ENCODE data around the gene HOXD8. TPM values are rescaled to one million over a fixed set of nuclear protein-coding genes. Genes with fewer than 3 reads are reported as not detected.

The HOXD8 gene
- total RNA-seq, 1 donor from 2014 or later: not detected

GRCh38 chr2:176091329-176092258, 37.9 kb upstream of the HOXD8 start:
- no peak for DNase-seq

GRCh38 chr2:176092270-176093144, 37.0 kb upstream of the HOXD8 start, which contains the start of gene HOXD13:
Gene HOXD13 (plus strand): TSS chr2:176092721. CDS start chr2:176092891, 170 bp downstream.
- DNase-seq: no peak

GRCh38 chr2:176093145-176093897, 36.2 kb upstream of the HOXD8 start:
- no peak for DNase-seq

GRCh38 chr2:176093898-176094249, 35.6 kb upstream of the HOXD8 start:
- no peak for DNase-seq

- no peak for DNase-seq
These were observed 35.2 kb upstream of the HOXD8 start for GRCh38 chr2:176094349-176094748.

- no peak for DNase-seq
These were observed 34.1 kb upstream of the HOXD8 start for GRCh38 chr2:176095421-176095820.

GRCh38 chr2:176096243-176096985, 33.1 kb upstream of the HOXD8 start:
- no peak for DNase-seq

GRCh38 chr2:176096986-176097819, 32.3 kb upstream of the HOXD8 start:
- DNase-seq: peak; percentile 6

GRCh38 chr2:176097820-176098365, 31.6 kb upstream of the HOXD8 start:
- no peak for DNase-seq

GRCh38 chr2:176098366-176099158, 30.9 kb upstream of the HOXD8 start:
- no peak for DNase-seq

- no peak for DNase-seq
These were observed 30.3 kb upstream of the HOXD8 start for GRCh38 chr2:176099159-176099727.

- DNase-seq: no peak
These were observed 29.6 kb upstream of the HOXD8 start, which contains the start of gene HOXD12 for GRCh38 chr2:176099728-176100546. Gene HOXD12 (plus strand): TSS chr2:176099795. CDS start chr2:176099802, 7 bp downstream.

- DNase-seq: no peak
These were observed 28.9 kb upstream of the HOXD8 start for GRCh38 chr2:176100547-176101140.

GRCh38 chr2:176101216-176101830, 28.2 kb upstream of the HOXD8 start:
- DNase-seq: no peak

- DNase-seq: no peak
These were observed 27.7 kb upstream of the HOXD8 start for GRCh38 chr2:176101842-176102241.

- DNase-seq: no peak
These were observed 27.1 kb upstream of the HOXD8 start for GRCh38 chr2:176102309-176102866.

GRCh38 chr2:176103194-176103593, 26.3 kb upstream of the HOXD8 start:
- DNase-seq: no peak

Measured in occipital lobe (tissue), 2 donors.